ENCODE results near the gene DUOX2. TPM values are rescaled to one million over a fixed set of nuclear protein-coding genes. Genes with fewer than 3 reads are reported as not detected.

Gene DUOX2
- total and polyA plus RNA-seq, 2 of the 8 experiments (the other 6 are each of a cell fraction or from before 2014, with no cell fraction given): 0.08 TPM; not detected in 1

GRCh38 chr15:45123397-45123796 is 9.4 kb upstream of the DUOX2 start:
- POLR2A ChIA-PET (ENCODE audit: partially characterized antibody): interaction anchor here (0.6 to 1.2 kb wide), 2 partner anchors 12 to 165 kb away, joined by 3 to 4 read pairs; no protein-coding TSS in a partner anchor
- H3K9me3 ChIP-seq (ENCODE audit: insufficient read depth in 2 of 2, low read depth in 1 of 2, low read length in 1 of 2): no peaks in the 10 kb centered on the region
- H4K8ac ChIP-seq (ENCODE audit: extremely low read depth, insufficient read depth, low read length): no peak overlapping the region
- H3K56ac ChIP-seq (replicated peaks; ENCODE audit: insufficient read length, low read depth, low read length): no peak overlapping the region
- H4K20me1 ChIP-seq (replicated peaks in 1 of 2; ENCODE audit: control insufficient read depth in 1 of 2, insufficient read depth in 2 of 2, low read length in 2 of 2): no peaks in the 10 kb centered on the region
- no peaks in the 10 kb centered on the region for H3K36me3 ChIP-seq (ENCODE audit: control insufficient read depth in 2 of 4, insufficient read depth in 4 of 4, low read length in 3 of 4)
- no peak overlapping the region for H2BK12ac ChIP-seq (ENCODE audit: low read depth, low read length)
- H2AFZ ChIP-seq (ENCODE audit: low read length): no peak overlapping the region
- no peak overlapping the region for H3K4me3 ChIP-seq (ENCODE audit: extremely low read depth in 1 of 4, insufficient read depth in 2 of 4, low read depth in 3 of 4, low read length in 4 of 4)
- no peak overlapping the region for H3K4me2 ChIP-seq (ENCODE audit: insufficient read depth in 1 of 2, low read depth in 2 of 2, low read length in 2 of 2)
- no peak overlapping the region for H4K91ac ChIP-seq (replicated peaks; ENCODE audit: insufficient read length, low read length)
- no peak overlapping the region for H2AK5ac ChIP-seq (ENCODE audit: low read depth, low read length)
- H2BK5ac ChIP-seq (ENCODE audit: low read depth, low read length): no peak overlapping the region
- no peak overlapping the region for H3K27ac ChIP-seq (ENCODE audit: low read depth, low read length)
- H3K9ac ChIP-seq (replicated peaks in 1 of 4; ENCODE audit: extremely low read depth in 1 of 4, low read depth in 3 of 4, low read length in 3 of 4): no peak overlapping the region
- no peak for FAIRE-seq
- no peaks in the 10 kb centered on the region for H3K79me2 ChIP-seq (ENCODE audit: control insufficient read depth in 1 of 2, insufficient read depth in 2 of 2, low read length in 2 of 2)
- no peak overlapping the region for H3K4ac ChIP-seq (replicated peaks; ENCODE audit: insufficient read length, low read depth, low read length)
- no peaks in the 10 kb centered on the region for H3K4me1 ChIP-seq (replicated peaks in 1 of 4; ENCODE audit: control insufficient read depth in 3 of 4, insufficient read depth in 4 of 4, low read length in 3 of 4)
- H3K23me2 ChIP-seq (ENCODE audit: low read depth, low read length): no peaks in the 10 kb centered on the region
- no peak overlapping the region for H3K18ac ChIP-seq (ENCODE audit: extremely low read depth, low read length)
- no peak for DNase-seq (ENCODE audit: low read depth in 1 of 2, low spot score in 2 of 2)
- CTCF ChIA-PET (ENCODE audit: partially characterized antibody): interaction anchor here (0.7 to 6.0 kb wide), 8 partner anchors 9 to 102 kb away, joined by 3 to 57 read pairs (median 6); partner anchors contain the start of genes DUOX2 and DUOXA2
- H3K79me1 ChIP-seq (ENCODE audit: low read depth, low read length): no peaks in the 10 kb centered on the region
- no peak for TF ChIP-seq TEAD4 (IDR thresholded peaks at IDR 0.05; ENCODE audit: low read depth, low read length)
- no peak overlapping the region for H2BK20ac ChIP-seq (ENCODE audit: low read length)
- H4K5ac ChIP-seq (ENCODE audit: insufficient read length, low read depth, low read length): no peak overlapping the region
- no peak overlapping the region for H2BK120ac ChIP-seq (replicated peaks; ENCODE audit: low read depth, low read length)
- H3K14ac ChIP-seq (ENCODE audit: insufficient read length): no peak overlapping the region
- no peak overlapping the region for H2BK15ac ChIP-seq (ENCODE audit: low read length)
- H3K27me3 ChIP-seq (replicated peaks in 1 of 4; ENCODE audit: control insufficient read depth in 3 of 4, extremely low read depth in 1 of 4, insufficient read depth in 3 of 4, low read length in 3 of 4): peaks cover 13 to 47% (median 28%) of the 10 kb centered on the region in 4 experiments
- no peak overlapping the region for H3K23ac ChIP-seq (ENCODE audit: insufficient read length)
